KMS-11 (cell line): ENCODE results near the gene PRELID3B.

Source experiments
- H2AFZ ChIP-seq: fragments of 200-600 bp; sonication (generic); 2 replicates; pipeline ENCODE4 v1.6.1; 2016; ENCODE audit warnings: antibody characterized with exemption, mixed run types, low read depth
- H3K27ac ChIP-seq: fragments of 200-600 bp; sonication (generic); 2 replicates; pipeline ENCODE4 v1.6.1; 2016; ENCODE audit warnings: mild to moderate bottlenecking, mixed run types
- H3K27me3 ChIP-seq: fragments of 200-600 bp; sonication (generic); 2 replicates; pipeline ENCODE4 v1.6.1; 2017; ENCODE audit warnings: mild to moderate bottlenecking, low read depth, mixed run types, moderate library complexity; ENCODE audit not compliant: insufficient read depth
- H3K36me3 ChIP-seq: fragments of 200-600 bp; sonication (generic); 2 replicates; pipeline ENCODE4 v1.6.1; 2017; ENCODE audit warnings: mild to moderate bottlenecking, mixed run types; ENCODE audit not compliant: insufficient read depth
- H3K4me1 ChIP-seq: fragments of 200-600 bp; sonication (generic); 2 replicates; pipeline ENCODE4 v1.6.1; 2016; ENCODE audit warnings: mild to moderate bottlenecking, low read depth, mixed run types; ENCODE audit not compliant: poor library complexity, severe bottlenecking
- H3K4me2 ChIP-seq: fragments of 200-600 bp; sonication (generic); 2 replicates; pipeline ENCODE4 v1.7.0; 2016; ENCODE audit warnings: mild to moderate bottlenecking, mixed run types
- H3K4me3 ChIP-seq: fragments of 200-600 bp; sonication (generic); IDR thresholded peaks from 2 replicates; pipeline ENCODE4 v1.6.1; 2017; ENCODE audit warnings: low read depth, low read length, mixed read lengths; ENCODE audit not compliant: insufficient read depth
- H3K79me2 ChIP-seq: fragments of 200-600 bp; sonication (generic); 2 replicates; pipeline ENCODE4 v1.6.1; 2016; ENCODE audit warnings: low read depth, mixed run types; ENCODE audit not compliant: insufficient read depth
- H3K9ac ChIP-seq: fragments of 200-600 bp; sonication (generic); 2 replicates; pipeline ENCODE4 v1.6.1; 2016; ENCODE audit warnings: mild to moderate bottlenecking, mixed run types
- H4K20me1 ChIP-seq: fragments of 200-600 bp; sonication (generic); 2 replicates; pipeline ENCODE4 v1.6.1; 2016; ENCODE audit warnings: mild to moderate bottlenecking, mixed run types; ENCODE audit not compliant: insufficient read depth
- CTCF ChIP-seq: fragments of 200-600 bp; sonication (generic); conservative IDR thresholded peaks from 2 replicates; pipeline ENCODE4 v1.6.1; 2017; ENCODE audit warnings: low read depth, mild to moderate bottlenecking, antibody characterized with exemption, low read length, moderate library complexity, mixed read lengths

PRELID3B gene

GRCh38 chr20:59006864-59007664, 35.5 kb downstream of the PRELID3B start, which contains the start of gene CTSZ:
Gene CTSZ, minus strand, starts transcription at chr20:59007254. Its CDS starts 126 bp downstream, at chr20:59007128.
- Histone ChIP-seq H4K20me1 (no peaks in the 10 kb centered on the region), H3K4me2 (peak within 1 kb of the TSS; percentile 15; the same call in 1 of the 2 replicates), H2AFZ (peak within 1 kb of the TSS; percentile 31; the same call in 1 of the 2 replicates), H3K27ac (no peak within 1 kb of the TSS), H3K36me3 (no peaks in the 10 kb centered on the region), H3K27me3 (peaks cover 16% of the 10 kb centered on the region; the same call in 1 of the 2 replicates), H3K79me2 (no peaks in the 10 kb centered on the region), H3K4me3 (no peak within 1 kb of the TSS), H3K4me1 (peaks cover 29% of the 10 kb centered on the region), H3K9ac (no peak within 1 kb of the TSS)
- no peak for TF ChIP-seq CTCF

- Histone ChIP-seq H3K27me3 (peaks cover 16% of the 10 kb centered on the region; the same call in 1 of the 2 replicates), H4K20me1 (no peaks in the 10 kb centered on the region), H3K79me2 (no peaks in the 10 kb centered on the region), H3K4me3 (no peak overlapping the region), H2AFZ (peak overlapping the region; percentile 31; the same call in 1 of the 2 replicates), H3K27ac (no peak overlapping the region), H3K4me1 (peaks cover 29% of the 10 kb centered on the region), H3K4me2 (peak overlapping the region; percentile 81; the same call in 1 of the 2 replicates), H3K9ac (no peak overlapping the region), H3K36me3 (no peaks in the 10 kb centered on the region)
- no peak for TF ChIP-seq CTCF
Measured at GRCh38 chr20:59006167-59006863, 36.3 kb downstream of the PRELID3B start.

GRCh38 chr20:59005523-59006166, 36.9 kb downstream of the PRELID3B start:
- H3K4me3 ChIP-seq, result no peak overlapping the region
- no peak overlapping the region for H2AFZ ChIP-seq
- H3K27ac ChIP-seq, result no peak overlapping the region
- H3K79me2 ChIP-seq, result no peaks in the 10 kb centered on the region
- H3K4me1 ChIP-seq, result peaks cover 29% of the 10 kb centered on the region
- H3K27me3 ChIP-seq, result peaks cover 16% of the 10 kb centered on the region; the same call in 1 of the 2 replicates
- no peak overlapping the region for H3K9ac ChIP-seq
- no peak for TF ChIP-seq CTCF
- no peaks in the 10 kb centered on the region for H4K20me1 ChIP-seq
- no peaks in the 10 kb centered on the region for H3K36me3 ChIP-seq
- peak overlapping the region; percentile 81; the same call in 1 of the 2 replicates for H3K4me2 ChIP-seq

- Histone ChIP-seq H3K27me3 (peaks cover 16% of the 10 kb centered on the region; the same call in 1 of the 2 replicates), H3K27ac (no peak overlapping the region), H3K9ac (no peak overlapping the region), H3K4me2 (peak overlapping the region; percentile 81), H4K20me1 (no peaks in the 10 kb centered on the region), H2AFZ (peak overlapping the region; percentile 29; the same call in 1 of the 2 replicates), H3K36me3 (no peaks in the 10 kb centered on the region), H3K4me1 (peaks cover 29% of the 10 kb centered on the region), H3K4me3 (no peak overlapping the region), H3K79me2 (no peaks in the 10 kb centered on the region)
- TF ChIP-seq CTCF, result no peak
Measured at GRCh38 chr20:59004763-59005522, 37.6 kb downstream of the PRELID3B start.
